ENCODE data around the gene LRCH1. TPM values are rescaled to one million over a fixed set of nuclear protein-coding genes. Genes with fewer than 3 reads are reported as not detected.

The LRCH1 gene
- total RNA-seq, 1 donor, result 6.9 TPM

DNA sequence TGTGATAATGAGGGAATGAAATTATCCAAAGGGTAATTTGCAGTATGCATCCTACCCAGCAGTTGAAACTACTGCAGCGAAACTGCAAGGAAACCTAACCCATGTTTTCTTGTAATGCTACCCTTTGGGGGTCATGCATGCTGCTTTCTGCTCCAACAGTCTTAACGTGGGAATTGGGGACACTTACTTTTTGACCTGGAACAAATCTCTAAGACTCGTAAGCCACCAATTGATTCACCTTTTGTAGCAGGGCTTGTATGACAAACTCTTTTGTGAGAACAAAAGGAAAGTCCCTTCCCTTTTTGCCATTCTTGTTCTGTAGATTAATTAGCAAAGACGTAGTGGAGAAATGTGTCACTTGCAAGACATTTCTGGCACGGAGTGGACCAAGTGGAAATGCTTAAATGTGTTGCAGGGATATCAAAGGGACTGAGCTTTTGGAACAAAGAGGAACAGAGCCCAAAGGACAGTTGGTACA lies 27.4 kb downstream of the LRCH1 start:
- peaks cover 68% of the 10 kb centered on the region for H3K79me2 ChIP-seq (ENCODE audit: insufficient read depth, low read length)
- peaks cover 34% of the 10 kb centered on the region for H4K20me1 ChIP-seq (ENCODE audit: insufficient read depth, low read length)
- H3K27ac ChIP-seq (ENCODE audit: low read depth, low read length), result no peak overlapping the region
- H3K4me2 ChIP-seq (ENCODE audit: insufficient read depth, low read length), result no peak overlapping the region
- no peak overlapping the region for H2AFZ ChIP-seq (ENCODE audit: low read length)
- H3K4me3 ChIP-seq (ENCODE audit: insufficient read depth, low read length), result no peak overlapping the region
- no peaks in the 10 kb centered on the region for H3K27me3 ChIP-seq (ENCODE audit: insufficient read depth, low read length)
- H3K9me3 ChIP-seq (ENCODE audit: low read depth, low read length), result no peaks in the 10 kb centered on the region
- TF ChIP-seq, protein P1, sequence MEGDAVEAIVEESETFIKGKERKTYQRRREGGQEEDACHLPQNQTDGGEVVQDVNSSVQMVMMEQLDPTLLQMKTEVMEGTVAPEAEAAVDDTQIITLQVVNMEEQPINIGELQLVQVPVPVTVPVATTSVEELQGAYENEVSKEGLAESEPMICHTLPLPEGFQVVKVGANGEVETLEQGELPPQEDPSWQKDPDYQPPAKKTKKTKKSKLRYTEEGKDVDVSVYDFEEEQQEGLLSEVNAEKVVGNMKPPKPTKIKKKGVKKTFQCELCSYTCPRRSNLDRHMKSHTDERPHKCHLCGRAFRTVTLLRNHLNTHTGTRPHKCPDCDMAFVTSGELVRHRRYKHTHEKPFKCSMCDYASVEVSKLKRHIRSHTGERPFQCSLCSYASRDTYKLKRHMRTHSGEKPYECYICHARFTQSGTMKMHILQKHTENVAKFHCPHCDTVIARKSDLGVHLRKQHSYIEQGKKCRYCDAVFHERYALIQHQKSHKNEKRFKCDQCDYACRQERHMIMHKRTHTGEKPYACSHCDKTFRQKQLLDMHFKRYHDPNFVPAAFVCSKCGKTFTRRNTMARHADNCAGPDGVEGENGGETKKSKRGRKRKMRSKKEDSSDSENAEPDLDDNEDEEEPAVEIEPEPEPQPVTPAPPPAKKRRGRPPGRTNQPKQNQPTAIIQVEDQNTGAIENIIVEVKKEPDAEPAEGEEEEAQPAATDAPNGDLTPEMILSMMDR (IDR thresholded peaks at IDR 0.05; ENCODE audit: extremely low read depth, low read depth, low read length), result no peak
- no peaks in the 10 kb centered on the region for H3K36me3 ChIP-seq (ENCODE audit: insufficient read depth, low read length)
- no peak for DNase-seq (ENCODE audit: insufficient read length, low spot score, missing footprints)
- H3K4me1 ChIP-seq (ENCODE audit: insufficient read depth, low read length), result peaks cover 13% of the 10 kb centered on the region

- H3K4me1 ChIP-seq (ENCODE audit: insufficient read depth, low read length), result peaks cover 11% of the 10 kb centered on the region
- no peak overlapping the region for H2AFZ ChIP-seq (ENCODE audit: low read length)
- H3K27ac ChIP-seq (ENCODE audit: low read depth, low read length), result no peak overlapping the region
- peaks cover 29% of the 10 kb centered on the region for H4K20me1 ChIP-seq (ENCODE audit: insufficient read depth, low read length)
- no peak for DNase-seq (ENCODE audit: insufficient read length, low spot score, missing footprints)
- peaks cover 74% of the 10 kb centered on the region for H3K79me2 ChIP-seq (ENCODE audit: insufficient read depth, low read length)
- H3K27me3 ChIP-seq (ENCODE audit: insufficient read depth, low read length), result no peaks in the 10 kb centered on the region
- no peaks in the 10 kb centered on the region for H3K36me3 ChIP-seq (ENCODE audit: insufficient read depth, low read length)
- TF ChIP-seq, protein P1 (IDR thresholded peaks at IDR 0.05; ENCODE audit: extremely low read depth, low read depth, low read length), result no peak
- no peak overlapping the region for H3K4me3 ChIP-seq (ENCODE audit: insufficient read depth, low read length)
- no peaks in the 10 kb centered on the region for H3K9me3 ChIP-seq (ENCODE audit: low read depth, low read length)
- no peak overlapping the region for H3K4me2 ChIP-seq (ENCODE audit: insufficient read depth, low read length)
Observed at GRCh38 chr13:46582190-46582589, 29.2 kb downstream of the LRCH1 start.

DNA sequence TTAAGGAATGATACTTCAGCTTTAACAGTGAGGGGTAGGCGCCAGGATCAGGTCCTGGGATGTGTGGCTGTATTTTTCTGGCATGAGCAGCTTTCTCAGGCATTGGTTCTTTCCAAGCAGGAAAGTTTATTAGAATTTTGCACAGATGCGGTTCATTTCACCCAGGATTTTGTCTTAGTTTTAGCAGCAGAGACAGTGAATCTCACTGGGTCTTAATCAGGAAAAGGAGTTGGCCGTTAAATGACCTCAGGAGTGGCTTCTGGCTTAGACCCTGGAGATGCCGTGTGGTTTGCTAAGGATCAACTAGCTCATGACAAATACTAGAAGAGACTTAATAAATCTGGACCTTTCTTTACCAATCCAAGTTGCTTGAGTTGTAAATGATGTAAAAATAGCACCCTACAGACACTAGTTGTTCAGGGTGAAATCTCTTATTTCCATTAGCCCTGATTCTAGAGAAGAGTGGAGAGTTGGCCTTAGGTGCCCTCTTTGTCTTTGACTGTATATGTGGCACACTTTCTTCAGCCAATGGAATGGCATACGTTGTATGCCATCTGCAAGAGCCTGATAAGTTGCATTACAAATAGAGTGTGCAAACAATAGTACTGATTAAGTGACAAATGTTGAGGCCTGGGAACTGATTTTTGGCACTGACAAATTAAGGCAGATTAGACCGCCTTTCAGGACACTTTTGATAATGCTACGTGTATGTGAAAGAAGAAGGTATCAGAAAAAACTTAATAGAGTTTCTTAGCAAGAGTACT lies 34.0 kb downstream of the LRCH1 start:
- Histone ChIP-seq H3K9me3 (ENCODE audit: low read depth, low read length) (no peaks in the 10 kb centered on the region), H4K20me1 (ENCODE audit: insufficient read depth, low read length) (peaks cover 33% of the 10 kb centered on the region), H3K36me3 (ENCODE audit: insufficient read depth, low read length) (no peaks in the 10 kb centered on the region), H3K27me3 (ENCODE audit: insufficient read depth, low read length) (no peaks in the 10 kb centered on the region), H3K27ac (ENCODE audit: low read depth, low read length) (no peak overlapping the region), H3K79me2 (ENCODE audit: insufficient read depth, low read length) (peaks cover 61% of the 10 kb centered on the region), H3K4me1 (ENCODE audit: insufficient read depth, low read length) (peaks cover 12% of the 10 kb centered on the region), H3K4me2 (ENCODE audit: insufficient read depth, low read length) (no peak overlapping the region), H2AFZ (ENCODE audit: low read length) (no peak overlapping the region), H3K4me3 (ENCODE audit: insufficient read depth, low read length) (no peak overlapping the region)
- no peak for DNase-seq (ENCODE audit: insufficient read length, low spot score, missing footprints)
- TF ChIP-seq, protein P1 (IDR thresholded peaks at IDR 0.05; ENCODE audit: extremely low read depth, low read depth, low read length), result no peak

- peaks cover 39% of the 10 kb centered on the region for H4K20me1 ChIP-seq (ENCODE audit: insufficient read depth, low read length)
- H2AFZ ChIP-seq (ENCODE audit: low read length), result no peak overlapping the region
- TF ChIP-seq, protein P1 (IDR thresholded peaks at IDR 0.05; ENCODE audit: extremely low read depth, low read depth, low read length), result no peak
- peaks cover 12% of the 10 kb centered on the region for H3K4me1 ChIP-seq (ENCODE audit: insufficient read depth, low read length)
- H3K27ac ChIP-seq (ENCODE audit: low read depth, low read length), result no peak overlapping the region
- H3K9me3 ChIP-seq (ENCODE audit: low read depth, low read length), result no peaks in the 10 kb centered on the region
- H3K27me3 ChIP-seq (ENCODE audit: insufficient read depth, low read length), result no peaks in the 10 kb centered on the region
- no peaks in the 10 kb centered on the region for H3K36me3 ChIP-seq (ENCODE audit: insufficient read depth, low read length)
- no peak overlapping the region for H3K4me2 ChIP-seq (ENCODE audit: insufficient read depth, low read length)
- H3K4me3 ChIP-seq (ENCODE audit: insufficient read depth, low read length), result no peak overlapping the region
- H3K79me2 ChIP-seq (ENCODE audit: insufficient read depth, low read length), result peaks cover 68% of the 10 kb centered on the region
- no peak for DNase-seq (ENCODE audit: insufficient read length, low spot score, missing footprints)
Observed at GRCh38 chr13:46587807-46588418, 34.9 kb downstream of the LRCH1 start.
